Suprapubic skin (tissue), 4 donors: Measurements from ENCODE around the gene MPV17L2. TPM values are rescaled to one million over a fixed set of nuclear protein-coding genes. Genes with fewer than 3 reads are reported as not detected.
"Not testable (repeated sequence)": the region's sequence is repeated elsewhere in the genome, so short reads cannot be mapped to it uniquely, and the experiment has no call there.

ENCODE experiments used
- DNase-seq, 2 donors: peaks; one replicate each; pipeline ENCODE4 v3.0.0-alpha.2; 2019; ENCODE audit warnings: low spot score in 2 of 2
- H3K27ac ChIP-seq: fragments of 200-600 bp; sonication (generic); one replicate; pipeline ENCODE4 v1.5.1; 2019
- H3K27me3 ChIP-seq: fragments of 200-600 bp; sonication (generic); one replicate; pipeline ENCODE4 v1.5.1; 2019
- H3K36me3 ChIP-seq: fragments of 200-600 bp; sonication (generic); one replicate; pipeline ENCODE4 v1.5.1; 2019
- H3K4me1 ChIP-seq: fragments of 200-600 bp; sonication (generic); one replicate; pipeline ENCODE4 v1.5.1; 2019
- H3K4me3 ChIP-seq: fragments of 200-600 bp; sonication (generic); one replicate; pipeline ENCODE4 v1.5.1; 2019; ENCODE audit warnings: mild to moderate bottlenecking
- H3K9me3 ChIP-seq: fragments of 200-600 bp; sonication (generic); one replicate; pipeline ENCODE4 v1.5.1; 2019
- EP300 ChIP-seq: sonication (generic); formaldehyde crosslinking; IDR thresholded peaks from one replicate; pipeline ENCODE4 v1.6.1; 2017; ENCODE audit warnings: antibody characterized with exemption
- POLR2A ChIP-seq, 2 donors: fragments of 450-650 bp; IDR thresholded peaks; one replicate each; pipeline ENCODE4 v1.6.1; 2017; ENCODE audit warnings: antibody characterized with exemption in 2 of 2, mild to moderate bottlenecking in 2 of 2, moderate library complexity in 2 of 2
- POLR2AphosphoS5 ChIP-seq, 3 donors: sonication (generic); formaldehyde crosslinking; IDR thresholded peaks; one replicate each; pipeline ENCODE4 v1.6.1; 2017; ENCODE audit warnings: antibody characterized with exemption in 3 of 3
- WGBS: methylation state at CpG from one replicate; pipeline ENCODE4 v1.1.5; 2018; 5-methylcytosine and 5-hydroxymethylcytosine counted together
- total RNA-seq, 4 donors: library from RNA; depleted of rRNA; stranded (reverse); fragments of >200 nt; gene quantifications; one replicate each; pipeline ENCODE4 v1.1.0, GENCODE V29; 2016
- TF ChIP-seq, protein P1 (sequence below), 2 donors: fragments of 200-600 bp in 1 of 2; fragments of 450-650 bp in 1 of 2; sonication (generic) in 1 of 2; IDR thresholded peaks; one replicate each; pipeline ENCODE4 v1.5.1; 2016 to 2019; ENCODE audit warnings: antibody characterized with exemption in 2 of 2, mild to moderate bottlenecking in 1 of 2, moderate library complexity in 1 of 2

MPV17L2 gene
- total RNA-seq, 4 donors from 2014 or later: 4.8 to 27.2 (median 14.7) TPM

- Histone ChIP-seq H3K9me3 (no peaks in the 10 kb centered on the region), H3K4me1 (peaks cover 27% of the 10 kb centered on the region), H3K27me3 (no peaks in the 10 kb centered on the region), H3K27ac (peak within 1 kb of the TSS; percentile 94), H3K4me3 (peak within 1 kb of the TSS; percentile 58), H3K36me3 (peaks cover 1% of the 10 kb centered on the region)
- DNase-seq: peak; percentile 100
- WGBS: no CpG with 5 or more reads among the region's 50 CpGs
- TF ChIP-seq POLR2AphosphoS5 (IDR thresholded peaks at IDR 0.05): peak in 1 of 3 donors; percentile 85
- TF ChIP-seq, protein P1, sequence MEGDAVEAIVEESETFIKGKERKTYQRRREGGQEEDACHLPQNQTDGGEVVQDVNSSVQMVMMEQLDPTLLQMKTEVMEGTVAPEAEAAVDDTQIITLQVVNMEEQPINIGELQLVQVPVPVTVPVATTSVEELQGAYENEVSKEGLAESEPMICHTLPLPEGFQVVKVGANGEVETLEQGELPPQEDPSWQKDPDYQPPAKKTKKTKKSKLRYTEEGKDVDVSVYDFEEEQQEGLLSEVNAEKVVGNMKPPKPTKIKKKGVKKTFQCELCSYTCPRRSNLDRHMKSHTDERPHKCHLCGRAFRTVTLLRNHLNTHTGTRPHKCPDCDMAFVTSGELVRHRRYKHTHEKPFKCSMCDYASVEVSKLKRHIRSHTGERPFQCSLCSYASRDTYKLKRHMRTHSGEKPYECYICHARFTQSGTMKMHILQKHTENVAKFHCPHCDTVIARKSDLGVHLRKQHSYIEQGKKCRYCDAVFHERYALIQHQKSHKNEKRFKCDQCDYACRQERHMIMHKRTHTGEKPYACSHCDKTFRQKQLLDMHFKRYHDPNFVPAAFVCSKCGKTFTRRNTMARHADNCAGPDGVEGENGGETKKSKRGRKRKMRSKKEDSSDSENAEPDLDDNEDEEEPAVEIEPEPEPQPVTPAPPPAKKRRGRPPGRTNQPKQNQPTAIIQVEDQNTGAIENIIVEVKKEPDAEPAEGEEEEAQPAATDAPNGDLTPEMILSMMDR (IDR thresholded peaks at IDR 0.05): no peak
- TF ChIP-seq EP300: peak; percentile 85
Measured at GRCh38 chr19:18203863-18204393, 10.9 kb downstream of the MPV17L2 start, which contains the start of gene RAB3A. TSS of gene RAB3A (minus strand) at chr19:18204042. CDS start at chr19:18202740, 1,302 bp downstream.

DNA sequence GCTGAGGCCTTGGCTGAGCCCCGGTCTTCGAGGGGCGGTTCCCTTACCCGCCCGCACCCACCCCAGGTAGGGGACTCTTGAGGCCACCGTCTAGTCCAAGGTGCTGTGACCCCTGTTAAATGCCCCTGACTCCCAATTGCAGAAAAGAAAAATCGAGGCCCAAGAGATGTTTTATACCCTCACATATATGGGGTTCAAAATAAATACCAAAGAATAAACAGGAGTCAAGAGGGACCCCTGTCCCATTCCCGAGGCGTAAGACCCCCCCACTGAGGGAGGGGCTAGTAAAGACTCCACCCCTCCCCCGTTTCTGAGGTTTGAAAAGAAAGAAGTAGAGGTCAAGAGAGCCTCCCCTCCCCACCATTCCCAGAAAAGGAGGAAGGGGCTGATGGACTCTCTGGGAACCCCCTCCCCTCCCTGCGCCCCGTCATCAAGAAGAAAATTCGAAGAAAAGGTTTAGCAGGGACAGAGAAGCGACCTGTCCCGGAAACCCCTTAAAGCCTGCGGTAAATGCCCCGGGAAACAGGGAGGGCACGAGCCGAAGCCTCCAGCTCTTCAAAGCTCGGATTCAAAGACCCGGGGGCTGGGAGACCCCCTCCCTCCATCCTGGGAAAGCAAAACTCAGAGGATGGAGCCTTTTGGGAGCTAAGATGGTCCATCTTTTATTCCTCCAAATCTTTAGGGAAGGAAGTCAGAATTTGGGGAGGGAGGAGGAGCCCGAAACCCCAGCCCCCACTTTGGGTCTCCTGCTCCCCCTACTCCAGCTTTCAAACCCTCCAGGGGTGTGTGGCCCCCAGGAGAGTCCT, 11.6 kb downstream of the MPV17L2 start:
- peak overlapping the region; percentile 58 for H3K4me3 ChIP-seq
- no peaks in the 10 kb centered on the region for H3K27me3 ChIP-seq
- DNase-seq: peak in 1 of 2 donors; percentile 84
- H3K36me3 ChIP-seq: no peaks in the 10 kb centered on the region
- peak overlapping the region; percentile 94 for H3K27ac ChIP-seq
- no peak for TF ChIP-seq POLR2AphosphoS5 (IDR thresholded peaks at IDR 0.05)
- no peak for TF ChIP-seq EP300
- no peak for TF ChIP-seq POLR2A (IDR thresholded peaks at IDR 0.05)
- TF ChIP-seq, protein P1 (IDR thresholded peaks at IDR 0.05): no peak
- peaks cover 27% of the 10 kb centered on the region for H3K4me1 ChIP-seq
- H3K9me3 ChIP-seq: no peaks in the 10 kb centered on the region
- WGBS: 0% methylated on average over 17 of the region's 22 CpGs

DNA sequence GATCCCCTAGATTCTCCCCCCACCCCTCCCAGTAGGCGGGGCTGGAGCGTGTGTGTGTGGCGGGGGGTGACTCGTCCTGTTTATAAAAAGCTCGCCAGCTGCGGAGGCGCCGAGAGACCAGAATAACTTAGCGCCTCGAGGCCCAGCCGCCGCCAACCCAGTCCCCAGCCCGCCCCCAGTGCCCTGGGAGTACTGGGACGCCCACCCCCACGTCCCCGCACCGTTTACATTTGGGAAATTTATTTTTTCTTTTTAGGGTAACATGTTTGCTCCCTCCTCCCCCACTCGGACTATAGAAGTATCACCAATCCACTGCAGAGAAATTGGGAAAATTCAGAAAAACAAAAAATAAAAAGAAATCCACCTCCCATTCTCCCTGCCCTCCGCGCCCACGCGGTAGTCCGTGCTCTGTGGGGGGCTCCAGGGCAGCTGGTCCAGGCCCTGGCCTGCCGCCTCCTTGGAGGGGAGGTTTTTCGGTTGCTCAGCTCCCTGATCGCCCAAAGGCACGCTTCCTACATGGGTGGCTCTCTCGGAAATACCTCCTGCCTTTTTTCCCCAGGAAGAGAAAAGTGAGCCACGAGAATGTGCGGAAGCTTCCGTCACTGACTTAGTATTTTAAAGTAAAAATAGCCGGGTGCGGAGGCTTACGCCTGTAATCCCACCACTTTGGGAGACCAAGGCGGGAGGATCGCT, 12.3 kb downstream of the MPV17L2 start:
- Histone ChIP-seq H3K4me1 (peaks cover 27% of the 10 kb centered on the region), H3K27me3 (no peaks in the 10 kb centered on the region), H3K4me3 (peak overlapping the region; percentile 58), H3K9me3 (no peaks in the 10 kb centered on the region), H3K27ac (peak overlapping the region; percentile 94), H3K36me3 (no peaks in the 10 kb centered on the region)
- no peak for TF ChIP-seq EP300
- WGBS: 10% methylated on average over 34 of the region's 36 CpGs
- DNase-seq: peak; percentile 91 to 92

- Histone ChIP-seq H3K36me3 (no peaks in the 10 kb centered on the region), H3K27me3 (no peaks in the 10 kb centered on the region), H3K27ac (no peak overlapping the region), H3K9me3 (no peaks in the 10 kb centered on the region), H3K4me1 (peaks cover 27% of the 10 kb centered on the region), H3K4me3 (no peak overlapping the region)
- WGBS: 81% methylated on average over 12 of the region's 12 CpGs
- no peak for TF ChIP-seq POLR2AphosphoS5 (IDR thresholded peaks at IDR 0.05)
- no peak for TF ChIP-seq POLR2A (IDR thresholded peaks at IDR 0.05)
- TF ChIP-seq, protein P1 (IDR thresholded peaks at IDR 0.05): no peak
- no peak for TF ChIP-seq EP300
- DNase-seq: no peak
Measured at GRCh38 chr19:18206018-18206417, 13.0 kb downstream of the MPV17L2 start.

DNA sequence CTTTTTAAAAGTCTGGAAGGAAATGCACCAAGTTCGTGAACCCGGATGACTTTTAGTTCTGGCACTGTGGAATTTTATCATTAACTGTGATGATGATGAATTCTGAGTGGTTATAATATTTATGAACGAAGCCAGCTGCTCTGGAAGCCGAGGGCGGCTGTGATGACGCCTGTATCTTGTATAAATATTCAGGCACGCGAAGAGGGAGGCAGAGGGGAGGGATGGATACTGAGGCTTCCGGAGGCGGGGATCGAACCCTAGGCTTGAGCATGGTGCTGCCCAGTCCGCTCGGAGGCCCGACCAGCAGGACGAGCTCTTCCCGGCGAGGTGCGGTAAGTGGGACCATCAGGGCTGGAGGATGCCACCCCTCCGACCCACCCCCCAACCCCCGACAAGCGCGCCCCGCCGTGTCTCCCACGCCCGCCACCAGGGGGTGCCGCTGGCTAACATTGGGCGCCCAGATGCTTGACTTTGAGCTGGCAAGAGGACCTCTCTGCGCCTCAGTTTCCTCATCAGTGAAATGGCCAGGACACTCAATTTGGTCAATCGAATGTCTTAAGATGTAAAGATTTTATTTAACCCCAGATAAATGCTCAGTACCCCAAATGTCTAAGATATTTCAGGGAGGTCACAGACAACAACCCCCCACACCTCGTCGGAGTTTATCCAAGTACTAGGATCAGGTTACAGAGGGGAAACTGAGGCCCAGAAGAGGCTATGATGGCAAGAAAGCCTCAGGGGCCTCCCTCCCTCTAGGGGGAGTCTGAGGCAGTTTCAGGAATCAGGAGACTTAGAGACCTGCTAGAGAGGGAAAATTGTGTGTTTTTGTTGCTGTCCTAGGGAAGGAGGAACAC, 15.3 kb downstream of the MPV17L2 start:
- H3K27me3 ChIP-seq: no peaks in the 10 kb centered on the region
- H3K4me3 ChIP-seq: no peak overlapping the region
- H3K36me3 ChIP-seq: no peaks in the 10 kb centered on the region
- 29% methylated on average over 15 of the region's 32 CpGs for WGBS
- TF ChIP-seq POLR2A (IDR thresholded peaks at IDR 0.05): no peak
- TF ChIP-seq, protein P1 (IDR thresholded peaks at IDR 0.05): peak in 1 of 2 donors; percentile 67
- no peaks in the 10 kb centered on the region for H3K9me3 ChIP-seq
- no peak overlapping the region for H3K27ac ChIP-seq
- no peak for DNase-seq
- H3K4me1 ChIP-seq: peaks cover 19% of the 10 kb centered on the region

GRCh38 chr19:18209912-18210311, 16.9 kb downstream of the MPV17L2 start:
- H3K4me3 ChIP-seq, H3K36me3 ChIP-seq, H3K9me3 ChIP-seq, H3K27me3 ChIP-seq, H3K27ac ChIP-seq, DNase-seq: not testable (repeated sequence)
- WGBS: 96% methylated on average over 5 of the region's 5 CpGs
- H3K4me1 ChIP-seq: peaks cover 10% of the 10 kb centered on the region
